ENCODE results near the gene LDB2.

Gene LDB2

GRCh38 chr4:16663732-16664131 is 234.7 kb downstream of the LDB2 start:
- Histone ChIP-seq H3K36me3 (ENCODE audit: insufficient read depth, insufficient read length, low read length) (no peaks in the 10 kb centered on the region), H3K4me3 (ENCODE audit: insufficient read length, low read depth) (no peak overlapping the region), H3K9ac (ENCODE audit: insufficient read length, low read depth) (no peak overlapping the region), H3K9me3 (ENCODE audit: insufficient read depth, low read length) (0 out of 2 replicates have a peak, but pooled peaks cover 15% of the 10 kb centered on the region), H3K27me3 (ENCODE audit: insufficient read depth, insufficient read length) (no peaks in the 10 kb centered on the region), H3K4me1 (ENCODE audit: insufficient read depth, insufficient read length) (no peaks in the 10 kb centered on the region)
- no peak for TF ChIP-seq SUZ12 (IDR thresholded peaks at IDR 0.05; ENCODE audit: extremely low read depth, insufficient read depth, insufficient read length)
- no peak for TF ChIP-seq YY1 (IDR thresholded peaks at IDR 0.05; ENCODE audit: insufficient read depth, insufficient read length)
- TF ChIP-seq ZNF274 (IDR thresholded peaks at IDR 0.05; ENCODE audit: low read depth, low read length) = no peak
- DNase-seq (ENCODE audit: low read depth, low spot score) = no peak

- H3K36me3 ChIP-seq (ENCODE audit: insufficient read depth, insufficient read length, low read length) = no peaks in the 10 kb centered on the region
Measured at GRCh38 chr4:16663307-16663706, 235.1 kb downstream of the LDB2 start.

GRCh38 chr4:16661813-16662212 is 236.6 kb downstream of the LDB2 start:
- Histone ChIP-seq H3K27me3 (ENCODE audit: insufficient read depth, insufficient read length) (no peaks in the 10 kb centered on the region), H3K9me3 (ENCODE audit: insufficient read depth, low read length) (0 out of 2 replicates have a peak, but pooled peaks cover 15% of the 10 kb centered on the region), H3K4me3 (ENCODE audit: insufficient read length, low read depth) (no peak overlapping the region), H3K4me1 (ENCODE audit: insufficient read depth, insufficient read length) (no peaks in the 10 kb centered on the region), H3K9ac (ENCODE audit: insufficient read length, low read depth) (no peak overlapping the region), H3K36me3 (ENCODE audit: insufficient read depth, insufficient read length, low read length) (no peaks in the 10 kb centered on the region)
- TF ChIP-seq ZNF274 (IDR thresholded peaks at IDR 0.05; ENCODE audit: low read depth, low read length) = no peak
- no peak for TF ChIP-seq SUZ12 (IDR thresholded peaks at IDR 0.05; ENCODE audit: extremely low read depth, insufficient read depth, insufficient read length)
- TF ChIP-seq YY1 (IDR thresholded peaks at IDR 0.05; ENCODE audit: insufficient read depth, insufficient read length) = no peak
- no peak for DNase-seq (ENCODE audit: low read depth, low spot score)

More at GRCh38 chr4:16663307-16663706, 235.1 kb downstream of the LDB2 start:
- TF ChIP-seq ZNF274 (IDR thresholded peaks at IDR 0.05; ENCODE audit: low read depth, low read length) (no peak), SUZ12 (IDR thresholded peaks at IDR 0.05; ENCODE audit: extremely low read depth, insufficient read depth, insufficient read length) (no peak), YY1 (IDR thresholded peaks at IDR 0.05; ENCODE audit: insufficient read depth, insufficient read length) (no peak)
- Histone ChIP-seq H3K9me3 (ENCODE audit: insufficient read depth, low read length) (0 out of 2 replicates have a peak, but pooled peaks cover 15% of the 10 kb centered on the region), H3K9ac (ENCODE audit: insufficient read length, low read depth) (no peak overlapping the region), H3K27me3 (ENCODE audit: insufficient read depth, insufficient read length) (no peaks in the 10 kb centered on the region), H3K4me3 (ENCODE audit: insufficient read length, low read depth) (no peak overlapping the region), H3K4me1 (ENCODE audit: insufficient read depth, insufficient read length) (no peaks in the 10 kb centered on the region)
- DNase-seq (ENCODE audit: low read depth, low spot score) = no peak

- no peaks in the 10 kb centered on the region for H3K27me3 ChIP-seq (ENCODE audit: insufficient read depth, insufficient read length)
- no peak for DNase-seq (ENCODE audit: low read depth, low spot score)
- TF ChIP-seq YY1 (IDR thresholded peaks at IDR 0.05; ENCODE audit: insufficient read depth, insufficient read length) = no peak
- TF ChIP-seq SUZ12 (IDR thresholded peaks at IDR 0.05; ENCODE audit: extremely low read depth, insufficient read depth, insufficient read length) = no peak
- TF ChIP-seq ZNF274 (IDR thresholded peaks at IDR 0.05; ENCODE audit: low read depth, low read length) = no peak
Measured at GRCh38 chr4:16660656-16661055, 237.8 kb downstream of the LDB2 start.

GRCh38 chr4:16659694-16660093 is 238.8 kb downstream of the LDB2 start:
- Histone ChIP-seq H3K9ac (ENCODE audit: insufficient read length, low read depth) (no peak overlapping the region), H3K36me3 (ENCODE audit: insufficient read depth, insufficient read length, low read length) (no peaks in the 10 kb centered on the region), H3K9me3 (ENCODE audit: insufficient read depth, low read length) (0 out of 2 replicates have a peak, but pooled peaks cover 15% of the 10 kb centered on the region), H3K4me1 (ENCODE audit: insufficient read depth, insufficient read length) (no peaks in the 10 kb centered on the region), H3K27me3 (ENCODE audit: insufficient read depth, insufficient read length) (no peaks in the 10 kb centered on the region), H3K4me3 (ENCODE audit: insufficient read length, low read depth) (no peak overlapping the region)
- no peak for TF ChIP-seq YY1 (IDR thresholded peaks at IDR 0.05; ENCODE audit: insufficient read depth, insufficient read length)
- no peak for TF ChIP-seq ZNF274 (IDR thresholded peaks at IDR 0.05; ENCODE audit: low read depth, low read length)
- TF ChIP-seq SUZ12 (IDR thresholded peaks at IDR 0.05; ENCODE audit: extremely low read depth, insufficient read depth, insufficient read length) = no peak
- DNase-seq (ENCODE audit: low read depth, low spot score) = no peak

More at GRCh38 chr4:16660656-16661055, 237.8 kb downstream of the LDB2 start:
- Histone ChIP-seq H3K9me3 (ENCODE audit: insufficient read depth, low read length) (0 out of 2 replicates have a peak, but pooled peaks cover 15% of the 10 kb centered on the region), H3K4me1 (ENCODE audit: insufficient read depth, insufficient read length) (no peaks in the 10 kb centered on the region), H3K36me3 (ENCODE audit: insufficient read depth, insufficient read length, low read length) (no peaks in the 10 kb centered on the region), H3K4me3 (ENCODE audit: insufficient read length, low read depth) (no peak overlapping the region), H3K9ac (ENCODE audit: insufficient read length, low read depth) (no peak overlapping the region)

- Histone ChIP-seq H3K36me3 (ENCODE audit: insufficient read depth, insufficient read length, low read length) (no peaks in the 10 kb centered on the region), H3K9ac (ENCODE audit: insufficient read length, low read depth) (no peak overlapping the region), H3K4me3 (ENCODE audit: insufficient read length, low read depth) (no peak overlapping the region), H3K27me3 (ENCODE audit: insufficient read depth, insufficient read length) (no peaks in the 10 kb centered on the region), H3K4me1 (ENCODE audit: insufficient read depth, insufficient read length) (no peaks in the 10 kb centered on the region), H3K9me3 (ENCODE audit: insufficient read depth, low read length) (0 out of 2 replicates have a peak, but pooled peaks cover 12% of the 10 kb centered on the region)
- TF ChIP-seq YY1 (IDR thresholded peaks at IDR 0.05; ENCODE audit: insufficient read depth, insufficient read length) (no peak), ZNF274 (IDR thresholded peaks at IDR 0.05; ENCODE audit: low read depth, low read length) (no peak), SUZ12 (IDR thresholded peaks at IDR 0.05; ENCODE audit: extremely low read depth, insufficient read depth, insufficient read length) (no peak)
- DNase-seq (ENCODE audit: low read depth, low spot score) = no peak
Measured at GRCh38 chr4:16659079-16659478, 239.4 kb downstream of the LDB2 start.

GRCh38 chr4:16658183-16658582 is 240.3 kb downstream of the LDB2 start:
- TF ChIP-seq YY1 (IDR thresholded peaks at IDR 0.05; ENCODE audit: insufficient read depth, insufficient read length) (no peak), ZNF274 (IDR thresholded peaks at IDR 0.05; ENCODE audit: low read depth, low read length) (no peak), SUZ12 (IDR thresholded peaks at IDR 0.05; ENCODE audit: extremely low read depth, insufficient read depth, insufficient read length) (no peak)
- Histone ChIP-seq H3K27me3 (ENCODE audit: insufficient read depth, insufficient read length) (no peaks in the 10 kb centered on the region), H3K36me3 (ENCODE audit: insufficient read depth, insufficient read length, low read length) (no peaks in the 10 kb centered on the region), H3K9me3 (ENCODE audit: insufficient read depth, low read length) (0 out of 2 replicates have a peak, but pooled peaks cover 6% of the 10 kb centered on the region), H3K4me1 (ENCODE audit: insufficient read depth, insufficient read length) (no peaks in the 10 kb centered on the region), H3K4me3 (ENCODE audit: insufficient read length, low read depth) (no peak overlapping the region), H3K9ac (ENCODE audit: insufficient read length, low read depth) (no peak overlapping the region)
- no peak for DNase-seq (ENCODE audit: low read depth, low spot score)

Data from NT2/D1 (cell line).